ENCODE measurements around the gene SPATA13. TPM values are rescaled to one million over a fixed set of nuclear protein-coding genes. Genes with fewer than 3 reads are reported as not detected.

SPATA13 gene
- total and polyA plus RNA-seq, 2 donors (not counting 3 experiments of a cell fraction or from before 2014, with no cell fraction given): 6.6 to 12.9 TPM

DNA sequence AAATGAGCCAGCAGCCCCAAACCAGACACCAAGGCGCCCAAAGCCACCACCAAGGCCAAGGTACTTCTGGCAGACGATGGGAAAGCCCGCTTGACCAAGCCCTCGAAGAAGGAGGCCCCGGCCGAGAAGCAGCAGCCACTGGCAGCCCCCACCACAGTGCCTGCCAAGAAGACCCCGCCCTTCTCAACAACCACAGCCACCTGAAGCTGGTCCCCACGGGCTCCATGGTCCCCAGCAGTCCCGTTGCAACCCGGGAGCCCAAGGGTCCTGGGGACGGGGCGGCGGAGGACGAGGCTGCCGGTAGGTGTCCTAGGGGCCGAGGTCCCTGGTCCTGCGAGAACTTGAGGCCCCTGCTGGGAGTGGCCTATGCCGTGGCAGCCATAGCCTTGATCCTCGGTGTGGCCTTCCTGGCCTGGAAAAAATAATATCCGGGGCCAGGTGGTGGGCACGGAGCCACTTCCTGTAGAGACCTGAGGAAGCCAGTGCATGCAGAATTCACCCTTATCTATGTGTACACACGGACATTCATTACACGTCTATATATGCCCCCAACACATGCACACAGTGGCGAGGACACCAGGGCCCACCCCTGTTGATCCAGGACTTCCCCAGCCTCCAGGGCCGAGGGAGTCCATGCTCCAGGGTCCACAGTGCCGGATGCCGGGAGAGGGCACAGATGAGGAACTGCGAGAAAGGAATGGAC, 162.7 kb downstream of the SPATA13 start:
- H3K9me1 ChIP-seq (replicated peaks; ENCODE audit: control insufficient read depth, extremely low read depth, insufficient read depth, low read length): no peaks in the 10 kb centered on the region
- no peak overlapping the region for H2AFZ ChIP-seq (ENCODE audit: low read depth, low read length)
- intact Hi-C loops (cut with micrococcal nuclease) (no loop called here), dilution Hi-C loops (cut with MboI; ENCODE audit: extremely low pct_ligation_motif_present, low sequenced_read_pairs) (no loop called here)
- no TSS peak for BruUV-seq (replicated peaks)
- FAIRE-seq (no peak), DNase-seq (ENCODE audit: low read depth, low spot score) (no peak)
- no peak for TF ChIP-seq EZH2 (IDR thresholded peaks at IDR 0.05; ENCODE audit: borderline replicate concordance, low read depth, low read length, severe bottlenecking)
- TF ChIP-seq JUN (IDR thresholded peaks at IDR 0.05; ENCODE audit: borderline replicate concordance, insufficient read depth, insufficient read length, low read depth): no peak
- TF ChIP-seq POLR2A (IDR thresholded peaks at IDR 0.05; ENCODE audit: low read depth, low read length): no peak
- TF ChIP-seq MYC (IDR thresholded peaks at IDR 0.05; ENCODE audit: low read depth, low read length): no peak
- no peak for TF ChIP-seq GATA2 (IDR thresholded peaks at IDR 0.05; ENCODE audit: insufficient read depth, insufficient read length, low read depth, low read length)
- no peak for TF ChIP-seq POLR2AphosphoS5 (IDR thresholded peaks at IDR 0.05; ENCODE audit: insufficient read depth, low read depth, low read length)
- TF ChIP-seq, protein P1, sequence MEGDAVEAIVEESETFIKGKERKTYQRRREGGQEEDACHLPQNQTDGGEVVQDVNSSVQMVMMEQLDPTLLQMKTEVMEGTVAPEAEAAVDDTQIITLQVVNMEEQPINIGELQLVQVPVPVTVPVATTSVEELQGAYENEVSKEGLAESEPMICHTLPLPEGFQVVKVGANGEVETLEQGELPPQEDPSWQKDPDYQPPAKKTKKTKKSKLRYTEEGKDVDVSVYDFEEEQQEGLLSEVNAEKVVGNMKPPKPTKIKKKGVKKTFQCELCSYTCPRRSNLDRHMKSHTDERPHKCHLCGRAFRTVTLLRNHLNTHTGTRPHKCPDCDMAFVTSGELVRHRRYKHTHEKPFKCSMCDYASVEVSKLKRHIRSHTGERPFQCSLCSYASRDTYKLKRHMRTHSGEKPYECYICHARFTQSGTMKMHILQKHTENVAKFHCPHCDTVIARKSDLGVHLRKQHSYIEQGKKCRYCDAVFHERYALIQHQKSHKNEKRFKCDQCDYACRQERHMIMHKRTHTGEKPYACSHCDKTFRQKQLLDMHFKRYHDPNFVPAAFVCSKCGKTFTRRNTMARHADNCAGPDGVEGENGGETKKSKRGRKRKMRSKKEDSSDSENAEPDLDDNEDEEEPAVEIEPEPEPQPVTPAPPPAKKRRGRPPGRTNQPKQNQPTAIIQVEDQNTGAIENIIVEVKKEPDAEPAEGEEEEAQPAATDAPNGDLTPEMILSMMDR (IDR thresholded peaks at IDR 0.05; ENCODE audit: extremely low read depth in 1 of 2, insufficient read depth in 1 of 2, low read depth in 1 of 2, low read length in 2 of 2): no peak
- TF ChIP-seq, protein P2, sequence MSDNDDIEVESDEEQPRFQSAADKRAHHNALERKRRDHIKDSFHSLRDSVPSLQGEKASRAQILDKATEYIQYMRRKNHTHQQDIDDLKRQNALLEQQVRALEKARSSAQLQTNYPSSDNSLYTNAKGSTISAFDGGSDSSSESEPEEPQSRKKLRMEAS (IDR thresholded peaks at IDR 0.05; ENCODE audit: insufficient read depth, insufficient read length): no peak
- TF ChIP-seq FOS (IDR thresholded peaks at IDR 0.05; ENCODE audit: borderline replicate concordance, insufficient read depth, low read length): no peak
- H4K20me1 ChIP-seq (replicated peaks; ENCODE audit: control insufficient read depth, extremely low read depth, insufficient read depth, low read length): no peaks in the 10 kb centered on the region
- peaks cover 0 to 9% of the 10 kb centered on the region in 2 experiments for H3K27me3 ChIP-seq (ENCODE audit: control insufficient read depth in 2 of 2, insufficient read depth in 2 of 2, low read length in 2 of 2)
- ChIA-PET POLR2A (no interaction called here), CTCF (interaction anchor here (1.3 kb wide), 1 partner anchor 10 kb away, joined by 4 read pairs; no protein-coding TSS in a partner anchor)
- no peaks in the 10 kb centered on the region for H3K9me3 ChIP-seq (replicated peaks; ENCODE audit: control insufficient read depth, insufficient read depth, low read length)
- no peaks in the 10 kb centered on the region for H3K4me1 ChIP-seq (ENCODE audit: control insufficient read depth, extremely low read depth, insufficient read depth, low read length)
- H3K9ac ChIP-seq (replicated peaks; ENCODE audit: extremely low read depth, insufficient read depth, low read length): no peak overlapping the region
- H3K4me2 ChIP-seq (ENCODE audit: insufficient read depth, low read length): no peak overlapping the region
- H3K79me2 ChIP-seq (ENCODE audit: control insufficient read depth, insufficient read depth, low read length): no peaks in the 10 kb centered on the region
- H3K36me3 ChIP-seq (ENCODE audit: control insufficient read depth in 2 of 2, extremely low read depth in 1 of 2, insufficient read depth in 2 of 2, low read length in 2 of 2): no peaks in the 10 kb centered on the region
- H3K4me3 ChIP-seq (replicated peaks in 1 of 3; ENCODE audit: insufficient read depth in 1 of 3, low read depth in 1 of 3, low read length in 3 of 3): no peak overlapping the region
- H3K27ac ChIP-seq (ENCODE audit: insufficient read depth, low read depth, low read length): no peak overlapping the region

Data from endothelial cell of umbilical vein (primary cell).